ENCODE data around the gene GJA1. TPM values are rescaled to one million over a fixed set of nuclear protein-coding genes. Genes with fewer than 3 reads are reported as not detected.

Gene GJA1
- total RNA-seq, 1 donor from 2014 or later = 64.1 TPM

GRCh38 chr6:121492536-121492935 is 57.1 kb downstream of the GJA1 start:
- Histone ChIP-seq H3K36me3 (no peaks in the 10 kb centered on the region), H3K4me3 (no peak overlapping the region), H3K9me3 (no peaks in the 10 kb centered on the region), H3K27ac (no peak overlapping the region), H3K27me3 (ENCODE audit: low read depth) (no peaks in the 10 kb centered on the region), H3K4me1 (no peaks in the 10 kb centered on the region)
- ATAC-seq (no peak), DNase-seq (no peak)
- no peak for TF ChIP-seq CTCF (IDR thresholded peaks at IDR 0.05)
- intact Hi-C loops (cut with DNase I) = no loop called here

GRCh38 chr6:121497970-121498375 is 62.5 kb downstream of the GJA1 start:
- DNase-seq (no peak), ATAC-seq (no peak)
- intact Hi-C loops (cut with DNase I) = no loop called here
- Histone ChIP-seq H3K27ac (no peak overlapping the region), H3K4me1 (no peaks in the 10 kb centered on the region), H3K36me3 (no peaks in the 10 kb centered on the region), H3K9me3 (no peaks in the 10 kb centered on the region), H3K4me3 (no peak overlapping the region), H3K27me3 (ENCODE audit: low read depth) (no peaks in the 10 kb centered on the region)
- no peak for TF ChIP-seq CTCF (IDR thresholded peaks at IDR 0.05)

GRCh38 chr6:121498481-121499276 is 63.2 kb downstream of the GJA1 start:
- DNase-seq = no peak
- H3K27me3 ChIP-seq (ENCODE audit: low read depth) = no peaks in the 10 kb centered on the region
- no peak overlapping the region for H3K27ac ChIP-seq
- no peaks in the 10 kb centered on the region for H3K36me3 ChIP-seq
- TF ChIP-seq CTCF (IDR thresholded peaks at IDR 0.05) = no peak
- no peaks in the 10 kb centered on the region for H3K9me3 ChIP-seq
- intact Hi-C loops (cut with DNase I) = no loop called here
- H3K4me1 ChIP-seq = no peaks in the 10 kb centered on the region
- no peak overlapping the region for H3K4me3 ChIP-seq
- ATAC-seq = no peak

Other genes with a start within 250 kb of the GJA1 start
- 5.0 TPM for gene TBC1D32, start 101.2 kb upstream of the GJA1 start, total RNA-seq

Measured in lower lobe of right lung (tissue), 2 donors.